Bronchial epithelial cell (primary cell): ENCODE data around the gene CTCF. TPM values are rescaled to one million over a fixed set of nuclear protein-coding genes. Genes with fewer than 3 reads are reported as not detected.
A peak's percentile ranks its signal among the peaks of the same experiment; 100 is the strongest.

Experiments used
- DNase-seq: peaks from one replicate; pipeline ENCODE4 v3.0.0-alpha.2; 2010; ENCODE audit warnings: low read depth
- FAIRE-seq: peaks from 2 replicates; lab custom pipeline; 2011; peaks lifted over from hg19 to GRCh38; lab: Jason Lieb, UNC
- H3K27me3 ChIP-seq: 2 replicates; pipeline ENCODE4 v1.5.1; 2011; ENCODE audit warnings: low read length; ENCODE audit not compliant: control insufficient read depth, insufficient read depth
- H3K36me3 ChIP-seq: 2 replicates; pipeline ENCODE4 v1.5.1; 2011; ENCODE audit warnings: low read length; ENCODE audit not compliant: control insufficient read depth, insufficient read depth
- H3K4me3 ChIP-seq: 2 replicates; pipeline ENCODE4 v1.5.1; 2011; ENCODE audit warnings: mild to moderate bottlenecking, low read depth, low read length, control low read depth
- total RNA-seq: library from RNA; depleted of rRNA; stranded (reverse); fragments of >200 nt; gene quantifications from 2 replicates; pipeline ENCODE4 v1.2.1, GENCODE V29; 2014
- TF ChIP-seq, protein P1 (sequence below): IDR thresholded peaks from 2 replicates; pipeline ENCODE4 v1.5.1; 2011; ENCODE audit warnings: mild to moderate bottlenecking, moderate library complexity, low read length, control low read depth, inconsistent platforms; ENCODE audit not compliant: insufficient read depth, severe bottlenecking

The CTCF gene
- total RNA-seq, 1 donor from 2014 or later, result 21.1 TPM

GRCh38 chr16:67538666-67539101 lies 23.6 kb upstream of the CTCF start:
- TF ChIP-seq, protein P1, sequence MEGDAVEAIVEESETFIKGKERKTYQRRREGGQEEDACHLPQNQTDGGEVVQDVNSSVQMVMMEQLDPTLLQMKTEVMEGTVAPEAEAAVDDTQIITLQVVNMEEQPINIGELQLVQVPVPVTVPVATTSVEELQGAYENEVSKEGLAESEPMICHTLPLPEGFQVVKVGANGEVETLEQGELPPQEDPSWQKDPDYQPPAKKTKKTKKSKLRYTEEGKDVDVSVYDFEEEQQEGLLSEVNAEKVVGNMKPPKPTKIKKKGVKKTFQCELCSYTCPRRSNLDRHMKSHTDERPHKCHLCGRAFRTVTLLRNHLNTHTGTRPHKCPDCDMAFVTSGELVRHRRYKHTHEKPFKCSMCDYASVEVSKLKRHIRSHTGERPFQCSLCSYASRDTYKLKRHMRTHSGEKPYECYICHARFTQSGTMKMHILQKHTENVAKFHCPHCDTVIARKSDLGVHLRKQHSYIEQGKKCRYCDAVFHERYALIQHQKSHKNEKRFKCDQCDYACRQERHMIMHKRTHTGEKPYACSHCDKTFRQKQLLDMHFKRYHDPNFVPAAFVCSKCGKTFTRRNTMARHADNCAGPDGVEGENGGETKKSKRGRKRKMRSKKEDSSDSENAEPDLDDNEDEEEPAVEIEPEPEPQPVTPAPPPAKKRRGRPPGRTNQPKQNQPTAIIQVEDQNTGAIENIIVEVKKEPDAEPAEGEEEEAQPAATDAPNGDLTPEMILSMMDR, result no peak
- H3K4me3 ChIP-seq, result peak overlapping the region; percentile 65
- peaks cover 19% of the 10 kb centered on the region for H3K36me3 ChIP-seq
- FAIRE-seq (no peak), DNase-seq (no peak)
- no peaks in the 10 kb centered on the region for H3K27me3 ChIP-seq

DNA sequence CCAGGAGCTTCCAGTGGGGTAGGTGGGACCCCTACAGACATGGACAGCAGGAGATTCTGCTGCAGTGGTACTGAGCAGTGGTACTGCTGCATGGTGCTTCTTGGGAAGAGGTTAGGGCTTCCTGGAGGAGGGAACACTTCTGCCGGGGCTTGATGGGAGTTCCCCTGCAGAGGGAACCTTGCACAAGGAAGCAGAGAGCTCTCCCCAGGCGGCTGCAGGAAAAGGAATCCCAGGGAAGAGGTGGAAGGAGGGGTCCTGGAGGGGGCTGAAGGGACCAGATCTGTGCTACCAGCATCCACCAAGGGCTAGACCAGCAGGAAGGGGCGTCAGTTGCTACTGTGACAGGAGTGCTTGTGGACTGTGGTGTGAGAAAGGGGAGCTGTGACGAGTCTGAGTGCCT lies 23.1 kb upstream of the CTCF start:
- TF ChIP-seq, protein P1, result no peak
- no peaks in the 10 kb centered on the region for H3K27me3 ChIP-seq
- DNase-seq (no peak), FAIRE-seq (no peak)
- H3K4me3 ChIP-seq, result no peak overlapping the region
- H3K36me3 ChIP-seq, result peaks cover 20% of the 10 kb centered on the region

DNA sequence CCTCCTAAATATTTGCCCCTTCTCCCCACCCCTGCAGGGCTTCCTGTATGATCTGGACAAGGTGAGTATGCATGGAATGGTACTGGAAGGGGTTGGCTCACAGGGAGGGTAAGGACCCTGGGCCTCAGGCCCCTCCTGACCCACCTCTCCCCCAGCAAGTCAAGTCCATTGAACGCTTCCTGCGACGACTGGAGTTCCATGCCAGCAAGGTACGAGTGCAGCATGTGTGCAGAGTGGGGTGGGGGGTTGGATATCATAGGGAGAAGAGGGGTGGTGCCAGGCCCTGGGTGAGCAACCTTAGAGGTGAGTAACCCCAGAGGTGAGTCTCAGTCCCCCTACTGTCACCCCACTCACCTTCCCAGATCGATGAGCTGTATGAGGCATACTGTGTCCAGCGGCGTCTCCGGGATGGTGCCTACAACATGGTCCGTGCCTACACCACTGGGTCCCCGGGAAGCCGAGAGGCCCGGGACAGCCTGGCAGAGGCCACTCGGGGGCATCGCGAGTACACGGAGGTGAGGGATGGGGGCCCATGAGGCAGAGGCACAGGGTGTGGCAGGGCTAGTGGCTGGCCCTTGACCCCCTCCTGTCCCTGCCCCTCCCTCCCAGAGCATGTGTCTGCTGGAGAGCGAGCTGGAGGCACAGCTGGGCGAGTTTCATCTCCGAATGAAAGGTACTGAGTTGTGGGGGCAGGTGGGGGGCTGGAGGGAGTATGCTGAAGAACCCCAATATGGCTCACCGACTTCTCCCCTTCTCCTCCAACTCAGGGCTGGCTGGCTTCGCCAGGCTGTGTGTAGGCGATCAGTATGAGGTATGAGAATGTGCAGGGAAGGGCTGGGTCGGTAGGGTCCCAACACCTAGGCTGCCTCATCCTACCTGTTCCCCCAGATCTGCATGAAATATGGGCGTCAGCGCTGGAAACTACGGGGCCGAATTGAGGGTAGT lies 22.4 kb upstream of the CTCF start:
- H3K27me3 ChIP-seq, result no peaks in the 10 kb centered on the region
- H3K36me3 ChIP-seq, result peaks cover 21% of the 10 kb centered on the region
- no peak for FAIRE-seq

GRCh38 chr16:67540756-67541155 lies 21.6 kb upstream of the CTCF start:
- Histone ChIP-seq H3K36me3 (peaks cover 26% of the 10 kb centered on the region), H3K4me3 (no peak overlapping the region), H3K27me3 (no peaks in the 10 kb centered on the region)
- FAIRE-seq (peak; percentile 28), DNase-seq (no peak)
- TF ChIP-seq, protein P1, result no peak

More for the DNA sequence above, 22.4 kb upstream of the CTCF start:
- TF ChIP-seq, protein P1, result no peak
- H3K4me3 ChIP-seq, result no peak overlapping the region
- no peak for DNase-seq

GRCh38 chr16:67541391-67542263 lies 20.7 kb upstream of the CTCF start:
- Histone ChIP-seq H3K36me3 (peaks cover 32% of the 10 kb centered on the region), H3K27me3 (no peaks in the 10 kb centered on the region), H3K4me3 (no peak overlapping the region)
- FAIRE-seq (no peak), DNase-seq (peak; percentile 47)
- TF ChIP-seq, protein P1, result no peak
